Right lobe of liver (tissue), 6 donors: ENCODE measurements around the gene PLLP. TPM values are rescaled to one million over a fixed set of nuclear protein-coding genes. Genes with fewer than 3 reads are reported as not detected.

Source experiments
- ATAC-seq, 4 donors: fragments of 200-7000 bp; cut with Tn5 transposase; one replicate each; pipeline ENCODE4 v1.9.1; 2020; ENCODE audit warnings: mild to moderate bottlenecking in 4 of 4, moderate library complexity in 4 of 4
- DNase-seq, 3 donors: peaks; one replicate each; pipeline ENCODE4 v3.0.0-alpha.2; 2020
- H3K27ac ChIP-seq, 3 donors: fragments of 200-600 bp; one replicate each; pipeline ENCODE4 v1.8.0; 2022
- H3K27me3 ChIP-seq, 2 donors: fragments of 200-600 bp; one replicate each; pipeline ENCODE4 v1.8.0; 2022
- H3K36me3 ChIP-seq, 4 donors: fragments of 200-600 bp; sonication (generic) in 1 of 4; one replicate each; pipeline versions ENCODE4 v1.5.1 to v1.8.0; 2017 to 2022; ENCODE audit warnings: control low read depth in 1 of 4
- H3K4me1 ChIP-seq, 4 donors: fragments of 200-600 bp; sonication (generic) in 1 of 4; one replicate each; pipeline versions ENCODE4 v1.5.1 to v1.8.0; 2017 to 2022; ENCODE audit warnings: control low read depth in 1 of 4
- H3K4me3 ChIP-seq, 3 donors: fragments of 200-600 bp; one replicate each; pipeline ENCODE4 v1.8.0; 2022
- H3K9me3 ChIP-seq, 4 donors: fragments of 200-600 bp; sonication (generic) in 1 of 4; one replicate each; pipeline versions ENCODE4 v1.5.1 to v1.8.0; 2017 to 2022; ENCODE audit warnings: control low read depth in 1 of 4
- CTCF ChIP-seq, 4 donors: fragments of 200-600 bp in 3 of 4; fragments of 450-650 bp in 1 of 4; IDR thresholded peaks; one replicate each; pipeline versions ENCODE4 v1.5.1 to v1.8.0; 2016 to 2022; ENCODE audit warnings: antibody characterized with exemption in 4 of 4, mild to moderate bottlenecking in 2 of 4
- POLR2A ChIP-seq: fragments of 450-650 bp; IDR thresholded peaks from one replicate; pipeline ENCODE4 v1.6.1; 2017; ENCODE audit warnings: antibody characterized with exemption, mild to moderate bottlenecking
- WGBS: methylation state at CpG from one replicate; pipeline ENCODE4 v1.1.6; 2018; ENCODE audit warnings: low coverage, low lambda C conversion rate; ENCODE audit not compliant: insufficient coverage; ENCODE audit errors: missing lambda C conversion rate; 5-methylcytosine and 5-hydroxymethylcytosine counted together
- intact Hi-C, 2 donors: fragments of 100-400 bp; cut with DNase I; formaldehyde crosslinking; loops; one replicate each; pipeline versions ENCODE4 v1.11.2 to v1.14.1; 2022
- total RNA-seq, 6 experiments: library from RNA; depleted of rRNA in 2 of 6; stranded (reverse); fragments of >200 nt in 2 of 6; fragmentation: NEBNext Ultra II Directional in 3 of 6; extraction: Animal tissue kit (Norgen Biotek cat#: 25700) in 3 of 6; gene quantifications; one replicate each; pipeline versions ENCODE4 v1.1.0 to v1.2.4, GENCODE V29; 2016 to 2023
- donor health status: DM: no; HTN: yes; CAD: no.
- donor health status: DM: no; HTN: no; CAD: no.
- donor health status: DM: no; HTN: no; CAD: no.
- donor health status: DM: no; HTN: yes; CAD: no.
- donor health status: DM: no; HTN: yes; CAD: no.

PLLP gene
- total RNA-seq, 6 experiments from 2014 or later, result 2.1 to 7.4 (median 3.8) TPM

- Histone ChIP-seq H3K9me3 (no peaks in the 10 kb centered on the region), H3K27me3 (no peaks in the 10 kb centered on the region), H3K4me1 (peaks cover 0 to 35% (median 19%) of the 10 kb centered on the region in 4 donors), H3K4me3 (no peak overlapping the region), H3K27ac (no peak overlapping the region), H3K36me3 (no peaks in the 10 kb centered on the region)
- ATAC-seq, result no peak
- WGBS, result 46% methylated on average over 17 of the region's 19 CpGs
- TF ChIP-seq CTCF (IDR thresholded peaks at IDR 0.05), result no peak
- no peak for TF ChIP-seq POLR2A
- DNase-seq, result peak in 1 of 3 donors; percentile 31
- intact Hi-C loops, result loop anchor here (2.0 to 10.0 kb wide), 4 partner anchors 74 to 214 kb away; partner anchors contain the start of gene CX3CL1 (in 1 of the 2)
Measured at GRCh38 chr16:57301126-57301817, 16.8 kb upstream of the PLLP start.

- H3K27ac ChIP-seq, result peak overlapping the region; percentile 67 to 88 (median 70)
- intact Hi-C loops, result loop anchor here (2.0 to 10.0 kb wide), 4 partner anchors 74 to 214 kb away; partner anchors contain the start of gene CX3CL1 (in 1 of the 2)
- H3K27me3 ChIP-seq, result no peaks in the 10 kb centered on the region
- H3K9me3 ChIP-seq, result no peaks in the 10 kb centered on the region
- peak; percentile 85 to 96 (median 88) for ATAC-seq
- 6% methylated on average over 30 of the region's 36 CpGs for WGBS
- no peaks in the 10 kb centered on the region for H3K36me3 ChIP-seq
- peaks cover 0 to 29% (median 16%) of the 10 kb centered on the region in 4 donors for H3K4me1 ChIP-seq
- peak; percentile 98 to 99 (median 98) for DNase-seq
- H3K4me3 ChIP-seq, result peak overlapping the region; percentile 31 to 37 (median 35)
- TF ChIP-seq POLR2A, result no peak
- peak; percentile 95 to 99 (median 96) for TF ChIP-seq CTCF (IDR thresholded peaks at IDR 0.05)
Measured at GRCh38 chr16:57300387-57301125, 16.1 kb upstream of the PLLP start.

- WGBS, result 6% methylated on average over 33 of the region's 35 CpGs
- intact Hi-C loops, result loop anchor here (2.0 to 10.0 kb wide), 5 partner anchors 75 to 215 kb away; partner anchors contain the start of gene CX3CL1 (in 1 of the 2)
- ATAC-seq (peak; percentile 47 to 61 (median 56)), DNase-seq (peak; percentile 77 to 83 (median 83))
- Histone ChIP-seq H3K4me3 (peak overlapping the region; percentile 31 to 37 (median 35)), H3K9me3 (no peaks in the 10 kb centered on the region), H3K27ac (peak overlapping the region; percentile 67 to 88 (median 70)), H3K4me1 (peaks cover 0 to 22% (median 14%) of the 10 kb centered on the region in 4 donors), H3K27me3 (no peaks in the 10 kb centered on the region), H3K36me3 (no peaks in the 10 kb centered on the region)
- TF ChIP-seq CTCF (IDR thresholded peaks at IDR 0.05), result peak in 3 of 4 donors; percentile 15 to 40 (median 17)
- TF ChIP-seq POLR2A, result peak; percentile 36
Measured at GRCh38 chr16:57299719-57300386, 15.4 kb upstream of the PLLP start.

DNA sequence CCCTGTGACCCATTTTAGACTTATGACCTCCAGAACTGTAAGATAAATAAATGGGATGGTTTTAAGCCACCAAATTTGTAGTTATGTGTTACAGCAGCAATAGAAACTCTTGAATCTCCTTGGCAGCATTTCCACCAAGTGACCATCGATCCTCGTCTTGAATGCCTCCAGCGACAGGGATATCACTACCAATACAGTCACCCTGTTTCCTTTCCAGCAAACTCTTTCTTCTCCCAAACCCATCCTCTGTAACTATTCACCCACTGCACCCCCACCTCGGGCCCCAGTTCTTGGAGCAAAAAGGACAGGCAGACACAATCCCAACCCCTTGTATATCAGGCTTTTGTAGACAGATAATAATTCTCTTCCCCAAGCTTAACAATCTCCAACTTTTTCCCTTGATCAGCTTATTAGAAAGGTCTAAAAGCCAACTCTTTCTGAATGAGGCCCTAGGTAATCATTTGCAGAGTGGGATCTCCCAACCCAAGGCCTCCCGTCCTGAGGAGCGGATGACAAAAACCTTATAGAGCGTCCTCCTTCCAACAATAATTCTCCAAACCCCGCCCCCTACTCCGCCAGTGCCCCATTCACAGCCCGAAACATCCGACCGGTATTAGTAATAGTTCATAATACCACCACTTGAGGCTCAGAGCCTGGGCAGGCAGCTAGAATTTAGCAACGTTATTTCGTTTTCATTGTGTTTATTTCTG, 14.7 kb upstream of the PLLP start:
- H3K9me3 ChIP-seq, result no peaks in the 10 kb centered on the region
- WGBS, result 27% methylated on average over 14 of the region's 14 CpGs
- no peaks in the 10 kb centered on the region for H3K27me3 ChIP-seq
- peak overlapping the region; percentile 67 to 88 (median 70) for H3K27ac ChIP-seq
- DNase-seq (no peak), ATAC-seq (peak in 3 of 4 donors; percentile 1 to 5 (median 4))
- TF ChIP-seq POLR2A (no peak), CTCF (IDR thresholded peaks at IDR 0.05) (no peak)
- H3K36me3 ChIP-seq, result no peaks in the 10 kb centered on the region
- intact Hi-C loops, result loop anchor here in 1 of 2 donors (10.0 kb wide), 1 partner anchor 214 kb away; no protein-coding TSS in a partner anchor
- H3K4me1 ChIP-seq, result peaks cover 0 to 19% (median 9%) of the 10 kb centered on the region in 4 donors
- H3K4me3 ChIP-seq, result peak overlapping the region; percentile 31 to 37 (median 35)
